ENCODE data around the gene MUC6.
"Not testable (repeated sequence)": the region's sequence is repeated elsewhere in the genome, so short reads cannot be mapped to it uniquely, and the experiment has no call there.

The MUC6 gene

DNA sequence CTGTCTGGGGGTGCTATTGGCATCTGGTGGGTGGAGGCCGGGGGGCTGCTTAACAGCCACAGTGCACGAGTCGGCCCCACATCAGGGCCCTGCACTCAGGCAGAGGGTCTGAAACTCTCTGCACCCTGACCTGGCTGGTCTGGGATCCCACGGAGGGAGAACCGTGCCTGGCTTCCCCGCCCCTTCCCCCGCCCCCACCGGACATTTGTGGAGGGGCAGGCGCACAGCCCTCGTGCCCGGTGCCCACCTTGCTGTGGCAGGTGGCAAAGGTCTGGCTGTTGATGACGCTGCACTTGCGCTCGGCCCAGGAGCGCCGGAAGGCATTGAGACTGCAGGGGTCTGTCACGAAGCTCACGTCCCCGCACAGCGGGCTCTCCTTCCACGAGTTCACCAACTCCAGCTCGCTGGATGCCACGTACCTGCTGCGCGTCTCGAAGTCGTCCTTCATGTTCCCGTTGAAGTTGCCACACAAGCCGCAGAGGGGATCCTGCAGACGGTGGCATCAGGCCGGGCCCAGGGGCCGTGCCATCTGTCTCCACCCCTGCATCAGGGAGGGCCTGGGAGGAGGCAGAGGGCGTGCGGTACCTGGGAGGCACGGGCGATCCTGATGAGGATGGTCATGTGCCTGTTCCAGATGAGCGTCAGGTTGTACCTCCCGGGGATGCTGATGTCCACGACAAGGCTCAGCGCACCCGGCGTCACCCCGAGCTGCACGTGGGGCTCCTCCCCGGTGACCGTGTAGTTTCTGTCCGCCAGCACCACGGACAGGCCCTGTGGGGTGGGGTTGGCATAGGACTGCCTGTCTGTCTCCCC lies 11.7 kb downstream of the MUC6 start:
- DNase-seq (ENCODE audit: low spot score): no peak

GRCh38 chr11:1023811-1024596 lies 12.5 kb downstream of the MUC6 start:
- no peak for DNase-seq (ENCODE audit: low spot score)

DNA sequence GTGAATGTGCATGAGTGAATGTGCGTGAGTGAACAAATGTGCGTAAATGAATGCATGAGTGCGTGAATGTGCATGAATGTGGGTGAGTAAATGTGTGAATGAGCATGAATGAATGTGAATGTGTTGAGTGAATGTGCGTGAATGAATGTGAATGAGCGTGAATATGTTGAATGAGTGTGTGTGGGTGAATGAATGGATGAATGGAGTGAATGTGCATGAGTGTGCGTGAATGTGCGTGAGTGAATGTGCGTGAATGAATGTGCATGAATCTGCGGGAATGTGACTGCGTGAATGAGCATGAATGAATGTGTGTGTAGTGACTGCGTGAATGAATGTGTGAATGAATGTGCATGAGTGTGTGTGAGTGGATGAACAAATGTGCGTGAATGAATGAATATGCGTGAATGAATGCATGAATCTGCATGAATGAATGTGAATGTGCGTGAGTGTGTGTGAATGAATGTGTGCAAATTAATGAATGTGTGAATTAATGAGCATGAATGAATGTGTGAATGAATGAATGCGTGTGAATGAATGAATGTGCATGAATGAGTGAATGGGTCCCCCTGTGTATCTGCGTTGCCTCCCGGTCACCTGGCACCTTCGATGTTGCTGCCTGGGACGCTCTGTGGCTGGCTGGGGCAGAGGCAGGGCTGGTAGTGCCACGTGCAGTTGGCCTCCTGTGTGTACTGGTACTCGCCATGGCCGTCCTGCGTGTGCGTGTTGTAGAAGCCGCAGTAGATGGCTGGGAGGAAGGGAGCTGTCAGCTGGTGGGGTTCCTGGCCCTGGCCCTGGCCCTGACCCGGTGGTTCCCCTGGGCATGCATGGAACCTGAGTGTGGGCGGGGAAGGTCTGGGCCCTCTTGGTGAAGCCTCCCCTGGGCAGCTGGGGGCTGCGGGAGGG lies 13.4 kb downstream of the MUC6 start:
- no peak for DNase-seq (ENCODE audit: low spot score)

DNA sequence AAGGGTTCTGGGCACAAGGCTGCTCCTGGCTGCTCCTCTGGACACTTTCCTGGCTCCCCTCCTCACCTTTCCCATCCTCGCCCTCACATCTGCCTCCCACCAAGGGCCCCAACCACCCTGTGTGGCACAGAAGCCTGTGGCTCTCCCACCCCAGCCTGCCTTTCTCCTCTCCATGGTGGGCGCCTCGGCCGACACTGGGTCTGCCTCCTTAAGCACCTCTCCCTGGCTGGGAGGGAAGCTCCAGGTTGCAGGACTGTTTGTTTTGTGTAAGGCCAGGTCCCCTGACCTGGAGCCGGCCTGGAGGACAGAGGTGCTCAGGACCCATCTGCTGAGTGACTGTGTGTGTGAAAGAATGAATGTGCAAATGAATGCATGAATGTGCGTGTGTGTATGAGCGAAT lies 14.1 kb downstream of the MUC6 start:
- no peak for DNase-seq (ENCODE audit: low spot score)

GRCh38 chr11:1020211-1020905 lies 16.2 kb downstream of the MUC6 start:
- DNase-seq (ENCODE audit: low spot score): no peak

DNA sequence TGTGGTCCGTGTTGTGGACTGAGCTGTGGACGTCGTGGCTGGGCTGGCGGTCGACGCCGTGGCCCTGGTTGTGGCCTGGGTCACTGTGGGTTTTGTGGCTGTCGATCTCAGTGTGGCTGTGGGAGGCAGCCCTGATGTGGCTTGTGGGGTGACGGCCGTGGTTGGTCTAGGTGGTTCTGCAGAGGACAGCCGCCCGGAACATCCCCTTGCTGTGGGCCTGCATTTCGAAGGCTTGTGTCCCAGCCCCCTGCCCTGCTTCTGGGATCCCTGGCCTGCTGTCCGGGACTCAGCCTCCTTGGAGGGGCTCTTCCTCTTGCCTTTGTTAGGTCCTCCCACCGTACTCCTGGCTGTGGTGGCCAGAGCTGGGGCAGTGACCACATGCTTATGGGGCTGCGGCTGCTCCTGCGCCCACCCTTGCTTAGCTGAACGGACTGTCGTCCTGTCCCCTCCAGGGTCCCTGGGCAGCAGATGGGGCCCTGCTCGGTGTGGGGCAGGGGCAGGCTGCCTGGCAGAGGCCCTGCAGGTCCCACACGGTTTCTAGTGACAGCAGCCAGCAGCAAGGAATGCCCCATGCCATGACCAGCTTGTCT lies 17.1 kb downstream of the MUC6 start:
- DNase-seq (ENCODE audit: low spot score): no peak

DNA sequence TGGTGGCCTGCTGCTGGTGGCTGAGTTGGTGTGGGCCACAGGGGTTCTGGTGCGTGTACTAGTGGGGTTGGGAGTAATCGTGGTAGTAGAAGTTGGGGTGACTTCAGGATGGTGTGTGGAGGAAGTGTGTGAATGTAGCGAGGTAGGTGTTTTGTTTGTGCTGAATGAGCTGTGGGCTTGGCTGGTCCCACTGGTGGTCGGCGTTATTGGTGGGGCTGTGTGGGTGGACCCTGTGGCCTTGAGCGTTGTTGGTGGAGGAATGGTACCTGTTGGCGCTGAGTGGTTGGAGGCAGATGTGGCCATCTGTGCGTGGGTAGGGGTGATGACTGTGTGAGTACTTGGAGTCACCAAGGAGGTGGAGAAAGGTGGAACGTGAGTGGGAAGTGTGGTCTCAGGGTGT lies 18.4 kb downstream of the MUC6 start:
- DNase-seq (ENCODE audit: low spot score): no peak

- DNase-seq (ENCODE audit: low spot score): no peak
Measured at GRCh38 chr11:1017269-1018005, 19.1 kb downstream of the MUC6 start.

GRCh38 chr11:1016610-1017126 lies 19.9 kb downstream of the MUC6 start:
- DNase-seq (ENCODE audit: low spot score): not testable (repeated sequence)

DNA sequence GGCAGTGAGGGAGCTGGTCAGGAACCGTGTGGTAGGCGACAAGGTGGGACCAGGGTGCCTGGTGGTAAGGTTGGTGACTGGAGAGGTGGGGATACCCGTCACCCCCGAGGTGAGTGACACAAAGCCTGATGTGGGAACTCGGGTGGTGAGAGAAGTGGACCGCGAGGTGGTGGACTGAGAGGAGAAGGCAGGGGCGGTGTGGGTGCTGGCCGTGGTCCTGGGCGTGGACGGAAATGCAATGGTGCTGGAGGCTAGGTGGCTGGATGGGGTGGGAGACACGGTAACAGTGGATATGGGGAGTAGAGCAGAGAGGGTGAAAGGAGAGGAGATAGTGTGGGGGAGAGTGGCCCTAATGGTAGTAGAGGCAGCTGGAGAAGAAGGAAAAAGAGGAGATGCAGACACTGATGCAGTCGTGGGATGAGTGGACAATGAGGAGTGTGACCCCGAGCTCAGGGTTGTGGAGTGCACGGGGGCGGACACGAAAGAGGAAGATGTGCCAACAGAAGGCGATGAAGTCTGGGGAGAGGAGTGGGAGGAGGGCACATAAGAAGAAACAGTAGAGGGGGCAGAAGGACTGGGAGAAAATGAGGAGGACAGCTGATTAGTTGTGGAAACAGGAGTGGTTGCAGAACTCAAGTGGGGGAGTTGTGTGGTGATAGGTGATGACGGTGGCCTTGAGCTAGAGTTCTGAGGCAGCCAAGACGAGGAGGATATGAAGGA lies 20.5 kb downstream of the MUC6 start:
- DNase-seq (ENCODE audit: low spot score): no peak

GRCh38 chr11:1015064-1015463 lies 21.5 kb downstream of the MUC6 start:
- DNase-seq (ENCODE audit: low spot score): no peak

GRCh38 chr11:1014276-1014675 lies 22.2 kb downstream of the MUC6 start:
- no peak for DNase-seq (ENCODE audit: low spot score)

- no peak for DNase-seq (ENCODE audit: low spot score)
Measured at GRCh38 chr11:1013631-1013935, 22.9 kb downstream of the MUC6 start.

DNA sequence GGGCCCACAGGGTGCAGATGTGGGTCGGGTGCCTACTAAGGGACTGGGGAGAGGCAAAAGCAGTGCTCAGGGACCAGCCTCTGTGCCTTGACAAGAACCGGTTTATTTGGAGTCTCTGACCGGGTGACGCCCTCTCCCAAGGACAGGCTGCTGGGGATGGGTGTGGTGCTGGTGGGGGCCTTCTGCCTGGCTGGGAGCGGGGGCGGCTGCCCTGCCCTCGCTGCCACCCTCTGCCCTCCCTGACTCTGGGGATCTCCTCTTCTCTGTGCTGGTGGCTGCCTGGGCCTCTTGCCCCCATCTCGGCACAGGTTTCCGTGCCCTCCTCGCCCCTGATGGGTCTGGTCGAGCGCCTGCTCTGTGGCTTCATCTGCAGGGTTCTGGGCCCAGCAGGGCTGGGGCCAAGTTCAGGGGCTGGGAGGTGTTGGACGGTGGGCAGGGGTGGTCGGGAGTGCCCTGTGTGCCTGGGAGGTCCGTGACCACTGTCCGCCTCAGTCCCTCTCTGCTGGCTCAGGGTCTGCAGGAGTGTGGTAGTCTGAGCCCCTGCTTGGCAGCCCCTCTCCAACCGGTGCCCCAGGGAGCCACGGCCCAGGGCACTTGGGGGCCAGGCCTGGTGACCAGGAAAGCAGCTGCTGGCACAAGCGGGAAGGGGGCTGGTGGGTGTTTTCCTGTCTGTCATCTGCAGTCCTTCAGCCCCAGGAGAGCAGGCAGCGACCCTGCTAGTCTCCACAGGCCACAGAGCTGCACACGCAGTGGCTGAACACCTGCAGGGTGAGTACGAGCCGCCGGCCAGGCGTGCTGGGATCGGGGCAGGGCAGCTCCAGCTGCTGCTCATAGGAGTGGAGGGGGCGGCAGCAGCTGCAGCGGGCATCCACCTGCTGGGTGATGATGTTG lies 23.5 kb downstream of the MUC6 start:
- no peak for DNase-seq (ENCODE audit: low spot score)

DNA sequence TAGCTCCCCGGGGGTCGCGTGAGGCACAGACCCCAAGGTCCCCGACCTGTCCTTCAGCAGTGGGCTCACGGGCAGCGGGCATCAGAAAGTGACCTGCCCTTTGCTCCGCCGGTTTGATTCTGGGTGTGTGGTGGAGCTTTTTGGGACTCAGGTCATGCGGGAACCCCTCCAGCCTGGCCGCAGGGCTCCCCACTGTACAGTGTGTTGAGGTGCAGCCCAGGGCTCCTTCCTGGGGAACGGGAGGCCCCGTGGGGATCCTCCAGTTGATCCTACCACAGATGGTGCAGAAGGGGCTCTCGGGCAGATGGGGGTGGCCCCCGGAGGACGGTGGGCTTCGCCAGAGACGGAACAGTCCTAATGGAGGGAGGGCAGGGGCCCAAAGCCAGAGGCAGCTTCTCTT lies 24.2 kb downstream of the MUC6 start:
- DNase-seq (ENCODE audit: low spot score): no peak

- no peak for DNase-seq (ENCODE audit: low spot score)
Measured at GRCh38 chr11:1011320-1011698, 25.2 kb downstream of the MUC6 start.

- DNase-seq (ENCODE audit: low spot score): no peak
Measured at GRCh38 chr11:1010551-1011319, 25.8 kb downstream of the MUC6 start.

DNA sequence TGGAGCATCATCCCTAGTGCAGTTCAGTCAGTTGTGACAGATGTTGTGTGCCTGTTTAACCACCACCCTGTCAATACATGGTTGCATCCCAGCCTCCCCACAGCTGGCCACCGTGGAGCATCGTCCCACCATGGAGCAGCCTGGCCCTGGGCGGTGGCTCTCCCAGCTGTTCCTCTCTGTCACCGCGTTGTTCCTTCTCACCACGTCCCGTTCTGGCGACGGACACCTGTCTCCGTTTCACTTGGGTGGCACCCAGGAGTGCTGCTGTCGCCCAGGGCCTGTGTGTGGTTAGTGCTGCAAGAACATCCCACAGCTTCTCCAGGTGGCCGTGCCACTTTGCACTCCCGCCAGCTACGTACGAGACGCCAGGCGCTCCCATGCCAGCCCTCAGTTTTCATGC lies 26.5 kb downstream of the MUC6 start:
- DNase-seq (ENCODE audit: low spot score): no peak
